ENCODE data around the gene COL1A1. TPM values are rescaled to one million over a fixed set of nuclear protein-coding genes. Genes with fewer than 3 reads are reported as not detected.

The COL1A1 gene
- total and polyA plus RNA-seq, 9 donors, result 71.2 to 1,087 (median 523) TPM

DNA sequence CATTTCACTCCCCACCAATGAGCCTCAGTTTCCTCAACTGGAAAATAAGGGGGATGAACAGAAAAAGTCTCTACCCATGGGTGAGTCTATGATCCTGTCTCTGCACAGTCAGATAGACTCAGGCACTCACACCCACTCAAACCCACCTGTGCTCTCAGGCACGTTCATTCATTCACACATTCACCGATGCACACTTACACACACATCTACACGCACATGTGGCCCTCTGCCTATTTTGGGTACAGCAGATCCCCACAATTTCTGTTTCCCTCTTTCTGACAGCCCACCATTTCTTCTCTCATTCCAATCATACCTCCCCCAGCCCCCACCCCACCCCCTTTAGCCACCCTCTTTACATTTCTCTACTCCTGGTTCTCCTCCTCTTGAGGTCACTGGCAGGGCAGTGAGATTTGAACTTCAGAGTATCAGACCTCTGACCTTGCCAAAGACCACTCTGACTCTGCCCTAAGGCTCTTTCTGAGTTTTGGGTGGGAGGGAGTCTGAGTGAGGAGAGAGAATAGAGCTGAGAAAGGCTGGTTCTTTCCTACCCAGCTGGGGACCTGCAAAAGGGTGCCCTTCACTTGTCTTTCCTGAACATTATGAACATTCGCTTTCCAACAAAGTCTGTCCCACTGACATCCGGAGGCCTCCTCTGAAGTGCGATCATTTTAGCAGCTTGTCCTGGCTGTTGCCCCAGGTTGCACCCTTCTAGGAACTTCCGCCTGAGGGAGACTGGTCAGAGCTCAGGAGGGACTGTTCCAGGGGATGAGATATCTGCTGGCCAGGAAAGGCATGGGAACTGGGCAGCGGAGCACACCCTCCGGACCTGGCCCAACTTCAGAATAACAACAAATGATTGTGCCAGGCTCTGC is 10.1 kb upstream of the COL1A1 start:
- H3K27ac ChIP-seq, result peak overlapping the region; percentile 92 to 95
- no peak overlapping the region for H3K4me3 ChIP-seq
- no peak for TF ChIP-seq POLR2A (IDR thresholded peaks at IDR 0.05)
- TF ChIP-seq, protein P1, sequence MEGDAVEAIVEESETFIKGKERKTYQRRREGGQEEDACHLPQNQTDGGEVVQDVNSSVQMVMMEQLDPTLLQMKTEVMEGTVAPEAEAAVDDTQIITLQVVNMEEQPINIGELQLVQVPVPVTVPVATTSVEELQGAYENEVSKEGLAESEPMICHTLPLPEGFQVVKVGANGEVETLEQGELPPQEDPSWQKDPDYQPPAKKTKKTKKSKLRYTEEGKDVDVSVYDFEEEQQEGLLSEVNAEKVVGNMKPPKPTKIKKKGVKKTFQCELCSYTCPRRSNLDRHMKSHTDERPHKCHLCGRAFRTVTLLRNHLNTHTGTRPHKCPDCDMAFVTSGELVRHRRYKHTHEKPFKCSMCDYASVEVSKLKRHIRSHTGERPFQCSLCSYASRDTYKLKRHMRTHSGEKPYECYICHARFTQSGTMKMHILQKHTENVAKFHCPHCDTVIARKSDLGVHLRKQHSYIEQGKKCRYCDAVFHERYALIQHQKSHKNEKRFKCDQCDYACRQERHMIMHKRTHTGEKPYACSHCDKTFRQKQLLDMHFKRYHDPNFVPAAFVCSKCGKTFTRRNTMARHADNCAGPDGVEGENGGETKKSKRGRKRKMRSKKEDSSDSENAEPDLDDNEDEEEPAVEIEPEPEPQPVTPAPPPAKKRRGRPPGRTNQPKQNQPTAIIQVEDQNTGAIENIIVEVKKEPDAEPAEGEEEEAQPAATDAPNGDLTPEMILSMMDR (IDR thresholded peaks at IDR 0.05), result no peak
- TF ChIP-seq EP300 (IDR thresholded peaks at IDR 0.05), result no peak
- no peaks in the 10 kb centered on the region for H3K36me3 ChIP-seq
- intact Hi-C loops (cut with DNase I), result no loop called here
- 31 to 40% (median 33%) methylated on average over 9 of the region's 9 CpGs for WGBS, 3 donors
- peaks cover 34% of the 10 kb centered on the region for H3K4me1 ChIP-seq (ENCODE audit: insufficient read depth)
- no peaks in the 10 kb centered on the region for H3K27me3 ChIP-seq
- DNase-seq, result peak; percentile 24 to 50 (median 38)
- H3K9me3 ChIP-seq, result no peaks in the 10 kb centered on the region

DNA sequence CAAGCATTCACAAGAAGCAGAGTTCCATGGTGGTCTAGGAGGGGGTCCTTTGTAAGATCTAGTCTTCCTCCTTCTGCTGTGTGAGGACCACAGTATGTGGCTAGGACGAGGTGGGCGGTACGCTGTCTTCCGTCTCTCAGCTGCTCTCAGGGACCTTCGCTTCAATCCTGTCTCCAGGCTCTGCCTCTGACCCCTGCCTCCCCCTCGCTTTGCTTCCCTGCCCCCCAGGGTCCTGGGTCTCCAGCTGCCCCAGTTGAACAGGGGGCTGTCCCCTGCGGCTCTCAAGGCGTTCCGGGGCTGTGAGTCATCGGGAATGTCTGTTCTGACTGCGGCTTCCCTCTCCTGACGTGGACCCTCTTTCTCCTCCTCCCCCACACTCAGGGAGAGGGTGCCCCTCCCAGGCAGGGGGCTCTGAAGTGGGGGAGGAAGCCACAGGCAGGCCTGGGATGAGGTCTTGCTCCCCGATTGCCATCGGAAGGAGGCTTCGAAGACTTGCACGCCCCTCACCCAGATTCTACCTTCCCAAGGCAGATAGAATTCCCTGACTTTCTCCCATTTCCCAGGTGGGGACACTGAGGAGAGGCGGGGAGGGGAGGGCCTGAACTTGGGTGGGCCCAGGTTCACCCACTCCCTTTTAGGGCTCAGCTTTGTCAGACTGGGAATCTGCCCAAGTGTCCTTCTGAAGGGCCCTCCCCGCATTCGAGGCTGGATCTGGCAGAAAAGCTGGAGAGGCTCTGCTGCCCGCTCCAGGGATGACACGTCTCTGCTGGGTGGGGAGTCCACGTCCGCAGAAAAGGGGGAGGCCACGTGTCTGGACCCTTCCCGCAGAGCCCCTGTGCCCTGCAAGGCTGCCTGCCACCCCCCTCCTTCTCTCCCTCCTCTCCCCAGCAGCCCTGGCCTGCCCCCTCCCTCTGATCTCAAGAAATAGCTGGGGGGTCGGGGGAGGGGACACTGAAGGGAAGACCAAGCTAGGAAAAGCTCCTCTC is 9.1 kb upstream of the COL1A1 start:
- 5 to 9% (median 8%) methylated on average over 21 to 26 of the region's 26 CpGs for WGBS, 3 donors
- TF ChIP-seq, protein P1 (IDR thresholded peaks at IDR 0.05), result no peak
- TF ChIP-seq POLR2A (IDR thresholded peaks at IDR 0.05) (no peak), EP300 (IDR thresholded peaks at IDR 0.05) (no peak)
- Histone ChIP-seq H3K9me3 (no peaks in the 10 kb centered on the region), H3K27ac (peak overlapping the region; percentile 92 to 95), H3K4me1 (ENCODE audit: insufficient read depth) (peaks cover 39% of the 10 kb centered on the region), H3K27me3 (no peaks in the 10 kb centered on the region), H3K36me3 (no peaks in the 10 kb centered on the region), H3K4me3 (no peak overlapping the region)
- intact Hi-C loops (cut with DNase I), result no loop called here
- DNase-seq, result peak; percentile 86 to 93 (median 90)

DNA sequence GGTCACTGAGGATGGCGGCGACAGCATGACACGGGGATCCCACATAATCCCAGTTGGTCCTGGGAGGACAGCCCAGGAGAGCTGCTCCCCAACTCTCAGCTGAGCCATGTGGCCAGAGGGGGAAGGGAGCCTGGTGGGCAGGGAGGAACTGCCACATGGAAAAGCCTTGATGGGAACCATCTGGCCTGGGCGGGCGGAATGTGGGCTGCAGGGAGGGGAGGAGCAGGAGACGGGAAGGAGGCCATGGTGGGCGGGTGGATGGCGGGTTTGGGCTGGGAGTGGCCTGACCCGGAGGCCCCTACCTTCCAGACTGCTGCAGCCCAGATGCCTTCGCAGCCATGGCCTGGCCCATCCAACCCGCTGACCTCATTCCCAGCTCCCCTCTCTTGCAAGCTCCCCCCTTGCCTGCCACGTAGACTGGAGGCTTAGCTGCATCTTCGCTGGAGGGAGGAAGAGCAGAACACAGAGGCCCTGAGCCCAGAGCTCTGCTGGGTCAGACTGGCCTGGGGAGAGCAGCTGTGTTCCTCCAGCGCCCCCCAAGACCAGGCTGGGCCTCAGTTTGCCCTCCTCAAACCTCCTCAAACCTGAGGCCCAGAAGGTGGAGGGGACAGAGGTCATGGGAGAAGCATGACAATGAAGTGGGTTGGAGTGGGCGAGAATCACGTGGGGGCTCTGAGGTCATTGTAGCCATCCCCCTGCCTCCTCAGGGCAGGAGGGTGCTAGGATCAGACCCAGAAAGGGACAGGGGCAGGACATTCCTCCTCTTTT is 8.2 kb upstream of the COL1A1 start:
- Histone ChIP-seq H3K36me3 (no peaks in the 10 kb centered on the region), H3K4me1 (ENCODE audit: insufficient read depth) (peaks cover 44% of the 10 kb centered on the region), H3K4me3 (no peak overlapping the region), H3K9me3 (no peaks in the 10 kb centered on the region), H3K27me3 (no peaks in the 10 kb centered on the region), H3K27ac (peak overlapping the region; percentile 92 to 95)
- WGBS, 3 donors, result 7 to 13% (median 10%) methylated on average over 16 of the region's 16 CpGs
- DNase-seq, result peak; percentile 97 to 99 (median 98)
- intact Hi-C loops (cut with DNase I), result no loop called here
- TF ChIP-seq EP300 (IDR thresholded peaks at IDR 0.05), result peak; percentile 62
- TF ChIP-seq POLR2A (IDR thresholded peaks at IDR 0.05), result peak; percentile 46
- TF ChIP-seq, protein P1 (IDR thresholded peaks at IDR 0.05), result no peak

DNA sequence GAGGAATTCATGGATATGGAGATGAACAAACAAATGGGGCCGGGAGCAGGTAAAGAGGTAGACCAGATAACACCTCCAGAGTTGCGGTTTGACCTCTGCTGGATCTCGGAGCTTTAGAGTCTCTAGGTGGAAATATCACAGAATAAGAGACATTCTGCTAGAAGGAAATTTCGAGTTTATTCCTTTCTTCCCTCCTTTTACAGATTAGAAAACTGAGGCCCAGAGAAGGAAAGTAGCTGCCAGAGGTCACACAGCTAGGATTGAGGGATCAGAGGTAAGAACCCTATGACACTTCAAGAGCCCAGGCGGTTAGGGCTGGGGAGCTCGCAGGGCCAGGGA is 7.7 kb upstream of the COL1A1 start:
- 56 to 60% (median 58%) methylated on average over 6 of the region's 6 CpGs for WGBS, 3 donors
- no peaks in the 10 kb centered on the region for H3K9me3 ChIP-seq
- peak in 1 of 5 donors; percentile 31 for DNase-seq
- no peaks in the 10 kb centered on the region for H3K27me3 ChIP-seq
- intact Hi-C loops (cut with DNase I), result no loop called here
- no peaks in the 10 kb centered on the region for H3K36me3 ChIP-seq
- peak overlapping the region; percentile 60 to 95 for H3K27ac ChIP-seq
- H3K4me1 ChIP-seq (ENCODE audit: insufficient read depth), result peaks cover 42% of the 10 kb centered on the region
- no peak overlapping the region for H3K4me3 ChIP-seq
- no peak for TF ChIP-seq EP300 (IDR thresholded peaks at IDR 0.05)
- TF ChIP-seq, protein P1 (IDR thresholded peaks at IDR 0.05), result no peak
- TF ChIP-seq POLR2A (IDR thresholded peaks at IDR 0.05), result no peak

All from ovary (tissue), 9 donors.